Kidney (tissue), 14 donors: ENCODE data around the gene PRKCE. TPM values are rescaled to one million over a fixed set of nuclear protein-coding genes. Genes with fewer than 3 reads are reported as not detected.

Experiments used
- DNase-seq, 5 donors: peaks; one replicate each; pipeline ENCODE4 v3.0.0-alpha.2; 2013 to 2020
- FAIRE-seq: peaks from 2 replicates; lab custom pipeline; 2012; peaks lifted over from hg19 to GRCh38; lab: Jason Lieb, UNC
- H3K27ac ChIP-seq, 2 donors: one replicate each; pipeline ENCODE4 v1.7.0; 2013; ENCODE audit warnings: low read depth in 2 of 2, low read length in 2 of 2, inconsistent platforms in 1 of 2
- H3K27me3 ChIP-seq: one replicate; pipeline ENCODE4 v1.7.1; 2013; ENCODE audit warnings: low read length, inconsistent platforms; ENCODE audit not compliant: control insufficient read depth, insufficient read depth
- H3K36me3 ChIP-seq, 3 donors: one replicate each; pipeline versions ENCODE4 v1.7.0 to v1.7.1; 2013; ENCODE audit warnings: low read length in 3 of 3, control low read depth in 1 of 3, inconsistent platforms in 1 of 3; ENCODE audit not compliant: insufficient read depth in 3 of 3, control insufficient read depth in 2 of 3
- H3K4me1 ChIP-seq, 3 donors: one replicate each; pipeline versions ENCODE4 v1.7.0 to v1.7.1; 2013; ENCODE audit warnings: low read length in 3 of 3, inconsistent platforms in 1 of 3, low read depth in 1 of 3; ENCODE audit not compliant: control insufficient read depth in 2 of 3, insufficient read depth in 2 of 3
- H3K4me3 ChIP-seq, 3 donors: one replicate each; pipeline versions ENCODE4 v1.7.0 to v1.8.1; 2013; ENCODE audit warnings: low read length in 3 of 3, control low read depth in 1 of 3, inconsistent platforms in 1 of 3
- H3K9ac ChIP-seq, 3 donors: one replicate each; pipeline versions ENCODE4 v1.7.0 to v1.7.1; 2013; ENCODE audit warnings: low read length in 3 of 3, control low read depth in 1 of 3, inconsistent platforms in 1 of 3
- H3K9me3 ChIP-seq, 3 donors: one replicate each; pipeline versions ENCODE4 v1.7.0 to v1.7.1; 2013; ENCODE audit warnings: low read length in 3 of 3, control low read depth in 1 of 3, inconsistent platforms in 1 of 3; ENCODE audit not compliant: control insufficient read depth in 2 of 3, insufficient read depth in 1 of 3
- CTCF ChIP-seq: IDR thresholded peaks from 3 replicates; pipeline ENCODE4 v1.5.1; 2012; ENCODE audit warnings: mild to moderate bottlenecking, moderate library complexity, borderline replicate concordance; ENCODE audit not compliant: insufficient read depth; ENCODE audit errors: extremely low read depth
- intact Hi-C: fragments of 100-400 bp; cut with DNase I; formaldehyde crosslinking; loops from one replicate; pipeline ENCODE4 v1.11.1; 2022
- polyA plus RNA-seq: library from polyadenylated mRNA; stranded (reverse); fragments of 350-450 nt; fragmentation: Illumina TruSeq; extraction: RNeasy Lipid Tissue Mini Kit (QIAGEN cat#74804); gene quantifications from one replicate; pipeline ENCODE4 v1.2.3, GENCODE V29; 2014; ENCODE audit warnings: low read depth, low replicate concordance; ENCODE audit not compliant: insufficient read depth
- total RNA-seq: library from RNA; stranded (reverse); fragmentation: NEBNext Ultra II Directional; extraction: Animal tissue kit (Norgen Biotek cat#: 25700); gene quantifications from one replicate; pipeline ENCODE4 v1.2.1, GENCODE V29; 2021
- donor health status: control.
- donor health status: control.
- donor health status: control.
- donor health status: control.
- donor health status: control.
- donor health status: DM: yes; HTN: yes; CAD: no.
- donor health status: Normal renal cell carcinoma (clear cell type).

Gene PRKCE
- total and polyA plus RNA-seq, 2 donors from 2014 or later: 11.1 to 27.3 TPM

- Histone ChIP-seq H3K4me3 (no peak overlapping the region), H3K4me1 (no peaks in the 10 kb centered on the region), H3K36me3 (no peaks in the 10 kb centered on the region), H3K27me3 (no peaks in the 10 kb centered on the region), H3K9me3 (no peaks in the 10 kb centered on the region), H3K9ac (no peak overlapping the region), H3K27ac (no peak overlapping the region)
- no peak for FAIRE-seq
- DNase-seq: no peak
- intact Hi-C loops: no loop called here
- no peak for TF ChIP-seq CTCF
Observed at GRCh38 chr2:45974056-45974455, 322.6 kb downstream of the PRKCE start.

GRCh38 chr2:45974762-45975408 lies 323.4 kb downstream of the PRKCE start:
- FAIRE-seq (no peak), DNase-seq (no peak)
- Histone ChIP-seq H3K27ac (no peak overlapping the region), H3K4me3 (no peak overlapping the region), H3K9me3 (no peaks in the 10 kb centered on the region), H3K27me3 (no peaks in the 10 kb centered on the region), H3K36me3 (peaks cover 0 to 3% (median 0%) of the 10 kb centered on the region in 3 donors), H3K4me1 (no peaks in the 10 kb centered on the region), H3K9ac (no peak overlapping the region)
- no peak for TF ChIP-seq CTCF
- intact Hi-C loops: no loop called here

- H3K9ac ChIP-seq: no peak overlapping the region
- no peak overlapping the region for H3K4me3 ChIP-seq
- intact Hi-C loops: no loop called here
- no peaks in the 10 kb centered on the region for H3K27me3 ChIP-seq
- no peak for FAIRE-seq
- H3K4me1 ChIP-seq: no peaks in the 10 kb centered on the region
- no peaks in the 10 kb centered on the region for H3K9me3 ChIP-seq
- no peak overlapping the region for H3K27ac ChIP-seq
- H3K36me3 ChIP-seq: peaks cover 0 to 3% (median 0%) of the 10 kb centered on the region in 3 donors
- DNase-seq: no peak
- no peak for TF ChIP-seq CTCF
Observed at GRCh38 chr2:45975752-45976517, 324.5 kb downstream of the PRKCE start.
